HG02970 (cell line): Measurements from ENCODE around the gene MEI4.
"Not testable (repeated sequence)": the region's sequence is repeated elsewhere in the genome, so short reads cannot be mapped to it uniquely, and the experiment has no call there.

ENCODE experiments used
- ATAC-seq: cut with Tn5 transposase; IDR thresholded peaks from one replicate; pipeline ENCODE4 v1.9.1; 2021; ENCODE audit warnings: mild to moderate bottlenecking, moderate library complexity, moderate number of reproducible peaks; ENCODE audit not compliant: unreplicated experiment, low FRiP score

The MEI4 gene

DNA sequence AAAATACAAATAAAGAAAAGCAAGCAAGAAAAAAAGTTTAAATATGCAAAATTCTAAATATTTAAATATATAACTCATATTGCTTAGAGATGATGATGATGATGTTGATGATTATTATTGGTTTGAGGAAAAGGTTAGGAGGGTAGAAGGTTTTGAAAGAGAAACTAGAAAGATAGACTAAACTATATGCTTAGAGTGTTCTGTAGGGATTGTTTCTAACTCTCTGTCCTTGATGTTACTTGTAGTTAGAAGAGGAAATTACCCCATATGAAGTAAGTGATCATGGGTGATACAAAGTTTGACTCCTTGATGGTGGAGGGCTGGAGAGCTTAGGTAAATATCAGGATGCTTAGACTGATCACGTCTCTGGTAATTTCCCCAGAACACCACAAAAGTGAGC lies 159.5 kb downstream of the MEI4 start:
- no peak for ATAC-seq

DNA sequence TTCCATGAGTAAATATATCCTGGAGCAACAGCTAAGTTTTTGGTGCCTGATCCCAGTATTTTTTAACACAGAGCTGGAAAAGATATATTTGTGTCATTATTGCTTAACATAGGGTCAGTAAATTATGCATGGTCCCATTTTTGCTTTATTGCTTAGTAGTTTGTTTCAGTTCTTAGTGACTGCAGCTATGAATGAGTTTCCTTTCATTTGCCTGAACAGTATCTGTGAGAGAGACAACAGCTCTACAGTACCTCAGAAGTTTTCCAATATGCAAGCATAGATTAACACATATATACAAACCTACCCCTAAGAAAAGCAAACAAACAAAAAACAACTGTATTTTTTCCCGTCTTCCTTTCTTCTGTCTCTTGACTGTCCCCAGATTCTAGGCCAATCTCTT lies 160.3 kb downstream of the MEI4 start:
- ATAC-seq = no peak

DNA sequence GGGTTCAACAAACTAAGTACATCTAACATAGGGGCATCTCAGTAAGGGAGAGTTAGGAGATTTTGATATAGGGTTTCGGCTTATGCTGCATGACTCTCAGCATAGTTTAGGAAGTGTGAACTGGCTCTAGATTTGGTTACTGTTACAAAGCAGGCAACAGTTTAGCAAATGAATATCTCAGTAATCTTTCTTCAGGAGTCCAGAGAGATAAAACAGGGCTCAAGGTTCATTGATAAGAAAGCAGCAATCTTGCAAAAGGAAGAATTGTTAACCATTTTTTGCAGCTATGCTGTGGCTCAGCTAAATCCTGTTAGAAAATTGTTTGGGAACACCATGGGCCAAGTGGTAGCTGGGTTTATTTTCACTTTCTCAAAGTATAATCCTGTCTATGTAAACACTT lies 161.3 kb downstream of the MEI4 start:
- ATAC-seq = no peak

DNA sequence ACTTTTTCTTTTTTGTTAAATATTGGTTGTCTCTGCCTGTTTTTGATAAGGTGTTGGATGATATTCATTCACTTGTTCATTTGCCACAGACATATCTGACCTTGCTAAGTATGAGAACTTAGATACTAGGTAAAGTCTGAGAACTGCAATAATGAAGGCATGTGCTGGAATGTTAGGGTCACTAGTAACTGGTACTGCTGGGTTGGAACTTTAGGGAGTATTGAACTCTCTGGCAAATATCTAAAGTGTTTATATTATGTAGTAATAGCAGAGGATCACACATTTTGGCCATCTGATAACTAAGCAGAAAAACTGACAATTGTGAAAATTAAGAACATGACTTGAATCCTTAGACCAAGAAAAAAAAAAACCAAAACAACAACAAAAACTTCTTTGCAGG lies 162.7 kb downstream of the MEI4 start:
- no peak for ATAC-seq

DNA sequence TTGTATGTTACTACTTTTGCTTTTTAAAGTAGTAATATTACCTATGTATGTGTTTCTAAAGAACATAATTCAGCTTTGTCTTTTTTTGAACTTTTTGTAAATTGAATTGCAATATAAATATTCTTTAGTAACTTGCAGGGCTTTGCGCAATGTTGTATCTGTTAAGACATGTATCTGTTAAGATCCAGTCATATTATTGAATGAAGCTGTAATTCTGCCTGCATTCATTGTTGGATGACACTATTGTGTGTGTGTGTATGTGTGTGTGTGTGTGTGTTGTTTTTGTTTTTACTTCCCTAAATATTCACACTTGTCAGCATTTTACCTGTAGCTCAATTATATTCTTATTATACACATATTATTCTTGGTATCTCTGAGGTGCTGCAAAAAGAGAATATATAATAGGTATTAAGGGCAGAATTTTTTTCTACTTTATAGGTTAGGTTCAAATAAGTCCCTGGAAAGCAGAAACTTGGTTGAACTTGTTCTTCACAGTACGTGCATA lies 164.0 kb downstream of the MEI4 start:
- no peak for ATAC-seq

DNA sequence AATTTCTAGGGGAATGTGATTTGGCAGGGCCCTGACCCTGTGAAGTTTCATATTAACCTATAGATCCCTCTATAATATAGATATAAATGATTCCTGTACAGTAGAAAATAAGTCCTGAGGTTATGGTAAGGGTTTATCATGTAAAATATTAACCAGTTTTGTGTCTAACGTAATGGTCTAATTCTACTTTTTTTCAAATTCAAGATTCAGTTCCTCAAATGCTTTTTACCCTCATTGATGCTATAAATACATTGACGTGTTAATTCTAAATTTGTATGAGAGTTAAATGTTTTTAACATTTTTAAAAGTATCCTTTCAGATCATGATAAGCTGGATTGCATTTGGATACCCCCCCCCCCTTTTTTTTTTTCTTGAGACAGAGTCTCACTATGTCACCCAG lies 169.4 kb downstream of the MEI4 start:
- no peak for ATAC-seq

DNA sequence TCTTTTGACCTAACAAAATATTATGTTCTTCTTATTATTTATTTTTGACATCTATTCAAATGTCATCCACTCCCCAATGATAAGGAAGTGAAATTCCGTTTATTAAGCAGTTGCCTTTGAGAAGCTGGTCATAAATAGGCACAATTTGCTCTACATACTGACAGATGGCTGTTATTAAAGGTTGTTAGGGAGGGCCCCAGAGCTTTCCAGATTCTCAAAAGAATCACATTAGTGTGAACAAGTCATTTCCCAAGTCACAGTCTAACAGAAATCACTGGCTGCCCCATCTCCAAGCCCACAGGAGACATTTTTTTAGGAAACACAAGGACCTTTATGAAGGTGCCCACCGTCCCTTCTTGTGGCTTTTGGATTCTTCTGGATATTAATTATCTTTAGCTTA lies 172.4 kb downstream of the MEI4 start:
- no peak for ATAC-seq

DNA sequence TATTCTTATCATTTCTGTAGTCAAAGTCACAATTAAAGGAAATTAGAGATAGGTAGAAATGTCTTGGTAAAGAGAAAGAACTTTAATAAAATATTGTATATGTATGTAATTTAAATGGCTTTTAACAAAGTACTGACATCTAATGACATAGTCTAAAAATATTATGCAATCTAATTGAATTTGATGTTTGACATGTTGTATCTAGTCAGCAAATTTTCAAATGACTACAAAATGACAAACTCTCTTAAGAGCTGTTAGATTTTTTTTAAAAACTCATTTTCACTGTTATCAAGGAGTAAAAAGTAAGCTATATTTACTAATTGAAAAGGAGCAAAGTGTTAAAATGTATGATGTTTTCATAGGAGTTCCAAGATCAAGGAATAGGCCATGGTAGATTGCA lies 176.9 kb downstream of the MEI4 start:
- no peak for ATAC-seq

DNA sequence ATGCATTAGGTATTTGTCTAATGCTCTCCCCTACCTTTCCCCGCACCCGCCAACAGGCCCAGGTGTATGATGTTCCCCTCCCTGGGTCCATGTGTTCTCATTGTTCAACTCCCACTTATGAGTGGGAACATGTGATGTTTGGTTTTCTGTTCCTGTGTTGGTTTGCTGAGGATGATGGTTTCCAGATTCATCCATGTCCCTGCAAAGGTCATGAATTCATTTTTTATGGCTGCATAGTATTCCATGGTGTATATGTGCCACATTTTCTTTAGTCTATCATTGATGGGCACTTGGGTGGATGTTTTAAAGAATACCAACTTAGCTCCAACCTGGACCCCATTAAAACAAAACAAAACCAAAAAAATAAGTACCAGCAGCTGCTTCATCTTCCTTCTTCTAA lies 180.9 kb downstream of the MEI4 start:
- not testable (repeated sequence) for ATAC-seq

DNA sequence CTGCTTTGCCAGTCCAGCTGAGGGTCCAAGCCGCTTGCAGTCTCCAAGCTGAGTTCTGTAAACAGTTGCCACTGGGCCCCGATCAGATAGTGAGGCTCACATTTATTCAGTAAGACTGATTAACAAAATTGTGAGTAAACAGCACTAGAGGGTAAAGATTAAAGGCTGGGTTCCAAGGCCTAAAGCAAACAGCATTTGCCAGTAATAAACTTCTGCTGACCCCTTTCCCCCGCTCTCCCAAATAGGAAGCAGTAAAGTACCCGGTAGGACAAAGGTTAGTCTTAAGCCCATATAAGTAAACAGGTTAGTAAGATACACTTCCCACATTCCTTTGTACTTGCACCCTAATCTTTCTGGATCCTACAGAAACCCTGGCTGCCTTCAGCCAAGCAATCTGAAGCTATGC lies 181.8 kb downstream of the MEI4 start:
- no peak for ATAC-seq

DNA sequence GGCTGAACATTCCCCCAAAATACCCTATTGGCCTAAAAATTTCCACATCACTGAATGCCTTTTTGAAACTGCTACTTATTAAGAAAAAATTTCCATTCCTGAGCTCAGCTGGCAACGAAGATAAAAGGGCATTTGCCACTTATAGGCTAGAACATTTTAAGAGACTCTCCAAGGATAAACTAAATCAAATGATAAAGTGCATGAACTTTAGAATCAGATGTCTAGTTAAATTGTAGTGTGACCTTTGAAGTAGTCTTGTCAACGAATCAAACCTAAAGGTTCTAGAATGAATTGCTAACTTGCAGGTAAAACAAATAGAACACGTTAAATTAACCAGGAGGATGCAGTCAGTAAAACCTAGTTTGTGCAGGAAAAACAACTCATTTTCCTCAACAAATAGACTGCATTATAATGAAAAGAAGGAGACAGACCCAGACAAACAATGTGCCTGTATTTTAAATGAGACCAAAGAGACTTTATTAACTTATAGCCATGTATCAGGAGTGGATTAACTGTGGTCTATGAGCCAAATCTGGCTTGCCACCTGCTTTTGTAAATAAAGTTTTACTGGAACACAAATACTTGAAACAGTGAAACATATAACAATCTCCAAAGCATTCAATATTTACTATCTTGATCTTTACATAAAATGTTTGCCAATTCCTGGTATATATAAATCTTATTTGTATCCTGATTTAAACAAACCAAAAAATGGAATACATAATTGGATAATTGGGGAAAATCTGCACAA lies 184.4 kb downstream of the MEI4 start:
- ATAC-seq = no peak

DNA sequence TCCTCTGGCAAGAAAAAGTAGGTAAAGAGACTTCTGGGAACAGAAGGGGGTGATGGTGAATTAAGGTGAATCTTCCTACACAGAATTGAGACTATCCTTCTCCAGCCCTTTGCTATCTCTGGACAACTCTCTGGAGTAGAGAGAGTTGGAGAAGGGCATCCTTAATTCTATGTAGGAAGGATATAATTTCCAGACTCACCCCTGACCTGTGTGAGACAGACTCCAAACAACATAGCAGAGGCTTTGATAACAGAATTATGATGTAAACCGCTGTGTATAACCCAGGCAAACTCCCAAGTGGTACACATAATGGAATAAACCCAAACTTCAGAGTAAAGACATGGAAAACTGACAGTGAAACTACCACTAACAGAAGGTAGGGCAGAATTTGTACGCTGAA lies 186.5 kb downstream of the MEI4 start:
- no peak for ATAC-seq

DNA sequence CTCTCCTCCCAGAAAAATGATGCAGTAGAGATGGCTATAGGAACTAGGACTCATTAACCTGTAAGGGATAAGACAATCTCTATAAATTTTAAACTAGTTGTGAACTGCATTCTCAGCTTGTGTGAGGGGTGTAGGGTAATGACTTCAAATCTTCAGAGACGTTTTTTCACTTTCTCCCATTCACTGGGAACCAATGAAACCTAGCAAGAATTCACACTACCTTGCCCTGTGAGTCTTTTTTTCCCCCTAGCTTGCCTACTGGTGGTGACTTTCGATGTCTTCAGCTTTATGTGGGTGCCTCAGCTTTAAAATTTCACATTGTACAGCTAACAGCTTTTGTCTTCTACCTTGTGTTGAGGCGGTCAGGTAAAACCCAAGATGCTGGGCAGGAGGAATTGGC lies 192.0 kb downstream of the MEI4 start:
- ATAC-seq = no peak

DNA sequence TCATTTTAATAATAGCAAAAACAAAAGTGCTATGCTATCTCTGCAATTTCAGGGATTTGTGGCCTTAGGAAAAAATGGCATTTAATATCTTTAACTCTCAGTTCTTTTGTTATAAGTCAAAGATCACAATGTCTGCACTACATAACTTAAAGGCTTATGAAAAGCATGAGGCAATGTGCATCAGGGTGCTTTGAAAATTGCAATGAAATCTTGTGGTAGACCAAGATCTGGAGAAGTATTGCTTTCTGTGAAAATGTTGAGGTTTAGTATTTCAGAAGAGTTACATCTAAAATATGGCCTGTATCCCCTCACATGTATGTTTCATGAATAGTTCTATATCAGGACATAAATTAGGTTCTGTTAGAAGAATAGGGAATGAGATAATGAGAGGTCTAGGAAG lies 200.6 kb downstream of the MEI4 start:
- no peak for ATAC-seq

DNA sequence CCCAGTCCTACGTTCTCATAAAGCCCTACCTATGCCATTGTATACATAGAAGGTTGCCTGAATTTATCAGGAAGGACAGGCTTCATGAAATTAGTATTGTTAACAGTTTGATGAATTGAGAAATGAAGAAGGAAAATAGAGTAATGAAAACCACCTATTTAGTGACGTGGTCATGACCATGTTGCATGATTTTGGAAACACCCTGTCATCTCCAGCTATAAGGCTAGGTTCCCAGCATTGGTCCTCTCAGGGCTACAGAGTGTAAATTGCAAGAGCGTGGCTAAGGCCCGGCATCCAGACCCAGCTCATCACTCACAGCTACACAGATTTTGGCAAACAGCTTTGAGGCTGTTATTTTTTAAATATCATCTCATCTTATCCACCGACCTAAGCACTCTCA lies 203.6 kb downstream of the MEI4 start:
- no peak for ATAC-seq

DNA sequence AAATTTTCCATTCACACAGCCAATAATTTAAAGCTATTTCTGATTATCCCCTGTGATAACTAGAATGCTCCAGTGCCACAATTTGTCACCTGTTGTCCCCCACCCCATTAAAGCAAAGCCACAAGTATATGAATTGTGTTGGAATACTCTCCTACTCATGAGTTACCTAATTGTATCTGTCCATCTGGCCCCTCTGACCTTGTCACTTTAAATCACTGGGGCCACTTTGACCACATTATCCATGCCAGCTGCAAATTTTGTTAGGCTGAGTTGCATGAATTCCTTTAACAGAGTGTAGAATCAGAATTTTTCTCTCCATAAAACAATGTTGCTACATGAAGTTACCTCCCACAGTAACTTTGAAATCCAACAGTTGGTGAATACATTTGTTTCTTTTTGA lies 204.6 kb downstream of the MEI4 start:
- ATAC-seq = no peak

DNA sequence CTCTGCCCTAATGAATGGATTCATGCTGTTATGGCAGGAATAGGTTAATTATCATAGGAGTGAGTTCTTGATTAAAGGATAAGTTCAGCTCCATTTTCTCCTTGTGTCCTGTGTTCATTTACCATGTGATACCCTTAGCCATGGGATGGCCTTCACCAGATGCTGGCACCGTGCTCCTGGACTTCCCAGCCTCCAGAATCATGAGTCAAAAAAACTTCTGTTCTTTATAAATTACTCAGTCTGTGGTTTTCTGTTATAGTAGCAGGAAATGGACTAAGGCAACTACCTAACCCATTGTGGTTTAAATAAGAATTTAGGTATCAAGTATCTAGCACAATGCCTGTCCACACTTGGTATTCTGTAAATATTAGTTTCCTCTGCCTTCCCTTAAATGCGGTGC lies 223.5 kb downstream of the MEI4 start:
- ATAC-seq = no peak

DNA sequence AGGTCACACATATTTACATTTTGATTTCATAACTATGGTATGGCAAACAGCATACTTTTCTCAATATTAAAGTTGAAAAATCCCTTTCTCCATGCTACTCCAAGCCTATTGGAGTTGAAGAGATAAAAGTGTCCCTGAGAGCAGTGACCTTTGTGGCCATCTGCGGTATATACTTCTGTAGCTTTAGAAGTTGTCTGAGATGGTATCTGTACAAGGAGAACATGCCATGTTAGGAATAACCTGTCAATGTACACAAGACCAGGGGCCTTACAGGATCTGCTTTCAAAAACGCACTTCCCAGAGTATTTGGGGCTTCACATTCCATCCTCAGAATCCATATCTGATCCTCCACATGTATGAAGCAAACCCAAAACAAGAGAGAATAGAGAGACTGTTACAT lies 226.7 kb downstream of the MEI4 start:
- ATAC-seq = no peak

DNA sequence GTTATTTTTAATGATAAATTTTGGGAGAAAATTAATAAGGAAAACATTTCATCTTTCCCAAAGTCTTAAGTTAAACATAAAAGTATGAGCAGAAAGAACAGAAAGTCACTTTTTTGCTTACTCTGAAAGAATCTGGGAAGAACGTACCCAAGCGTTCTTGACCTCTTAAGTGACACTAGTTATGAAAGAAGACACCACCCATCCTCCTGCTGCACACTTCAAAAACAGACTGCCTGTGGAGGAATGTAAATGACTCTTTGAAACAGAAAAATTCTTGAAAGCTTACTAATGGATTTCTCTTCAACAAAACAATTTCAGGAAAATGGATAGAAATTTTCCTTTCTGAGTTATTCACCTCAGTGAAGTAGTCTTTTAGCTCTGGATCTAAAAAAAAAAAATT lies 227.7 kb downstream of the MEI4 start:
- no peak for ATAC-seq

DNA sequence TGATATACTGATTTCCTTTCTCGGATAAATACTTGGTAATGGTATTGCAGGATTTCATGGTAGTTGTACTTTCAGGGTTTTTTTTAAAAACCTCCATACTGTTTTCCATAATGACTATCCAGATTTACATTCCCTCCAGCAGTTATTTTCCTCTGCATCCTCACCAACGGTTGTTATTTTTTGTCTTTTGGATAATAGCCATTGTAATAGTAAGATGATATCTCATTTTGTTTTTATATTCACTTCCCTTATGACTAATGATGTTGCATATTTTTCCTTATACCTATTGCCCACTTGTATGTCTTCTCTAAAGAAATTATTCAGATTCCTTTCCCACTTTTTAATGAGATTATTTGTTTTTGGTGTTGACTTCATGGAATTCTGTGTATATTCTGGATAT lies 231.0 kb downstream of the MEI4 start:
- ATAC-seq = no peak

DNA sequence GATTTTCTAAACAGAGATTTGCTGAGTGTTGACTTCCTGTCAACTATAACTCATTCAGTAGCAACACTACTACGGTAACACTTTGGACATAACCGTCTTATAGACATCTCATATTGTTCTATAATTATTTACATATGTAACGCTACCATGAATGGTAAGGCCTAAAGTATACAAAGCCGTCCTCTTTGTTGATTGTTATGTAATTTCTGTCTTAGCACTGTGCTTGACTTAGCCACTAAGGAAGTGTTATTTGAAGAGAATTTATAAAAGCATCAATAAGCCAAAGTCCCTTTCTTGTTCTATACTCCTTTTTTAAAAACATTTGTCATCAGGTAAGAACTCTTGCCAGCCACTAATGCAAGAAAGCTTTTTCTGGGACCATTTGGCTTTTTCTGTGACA lies 240.6 kb downstream of the MEI4 start:
- no peak for ATAC-seq

DNA sequence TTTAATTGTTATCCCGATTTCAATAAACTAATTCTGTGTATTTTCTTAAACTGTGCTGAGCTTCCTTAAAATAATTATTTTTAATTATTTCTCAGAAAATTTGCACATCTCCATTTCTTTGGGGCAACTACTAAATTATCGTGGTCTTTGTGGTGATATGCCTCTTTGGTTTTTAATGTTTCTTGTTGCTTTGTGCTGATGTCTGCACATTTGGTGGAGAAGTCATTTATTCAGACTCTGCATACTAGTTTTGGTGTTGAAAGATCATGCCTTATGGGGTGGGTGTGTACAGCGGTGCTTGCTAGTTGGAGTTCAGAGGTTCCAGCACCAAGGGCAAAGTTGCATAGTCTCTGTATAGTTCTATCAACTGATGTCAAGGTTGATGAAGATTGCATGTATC lies 253.2 kb downstream of the MEI4 start:
- ATAC-seq = no peak

DNA sequence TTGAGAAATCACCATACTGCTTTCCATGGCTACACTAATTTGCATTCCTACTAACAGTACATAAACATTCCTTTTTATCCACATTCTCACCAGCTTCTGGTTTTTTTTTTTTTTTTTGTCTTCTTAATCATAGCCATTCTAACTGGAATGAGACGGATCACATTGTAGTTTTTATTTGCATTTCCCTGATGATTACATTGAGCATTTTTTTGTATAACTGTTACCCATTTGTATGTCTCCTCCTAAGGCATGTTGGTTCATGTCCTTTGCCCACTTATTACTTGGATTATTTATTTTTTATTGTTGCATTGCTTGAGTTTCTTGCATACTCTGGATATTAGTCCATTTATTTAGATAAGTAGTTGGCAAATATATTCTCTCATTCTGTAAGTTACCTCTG lies 258.0 kb downstream of the MEI4 start:
- ATAC-seq = no peak
